AG04450 (cell line): Measurements from ENCODE around the gene PNPLA3. TPM values are rescaled to one million over a fixed set of nuclear protein-coding genes. Genes with fewer than 3 reads are reported as not detected.

ENCODE experiments used
- CTCF ChIA-PET: fragments of 300-600, 350-600 bp; formaldehyde crosslinking; extraction: SDS; loops from one replicate; lab custom pipeline; 2022; ENCODE audit warnings: antibody characterized with exemption, inconsistent platforms; lab: Charles Lee
- POLR2A ChIA-PET: fragments of 350-600 bp; formaldehyde crosslinking; extraction: SDS; loops from one replicate; lab custom pipeline; 2021; ENCODE audit warnings: antibody characterized with exemption, inconsistent platforms; lab: Yijun Ruan, JAX
- DNase-seq: peaks from one replicate; pipeline ENCODE4 v3.0.0-alpha.2; 2011; ENCODE audit warnings: low read depth, low spot score
- H3K27ac ChIP-seq: one replicate; pipeline ENCODE4 v1.5.1; 2012; ENCODE audit warnings: low read depth, low read length, control low read depth
- H3K27me3 ChIP-seq: one replicate; pipeline ENCODE4 v1.6.0; 2012; ENCODE audit warnings: low read length; ENCODE audit not compliant: control insufficient read depth, insufficient read depth
- H3K4me3 ChIP-seq: 2 replicates; pipeline ENCODE4 v1.5.1; 2011; ENCODE audit warnings: mild to moderate bottlenecking, low read depth, low read length, control low read depth
- H3K9me3 ChIP-seq: 2 replicates; pipeline ENCODE4 v1.5.1; 2012; ENCODE audit warnings: low read length; ENCODE audit not compliant: control insufficient read depth, insufficient read depth
- CTCF ChIP-seq: IDR thresholded peaks from 2 replicates; pipeline ENCODE4 v1.5.1; 2011; ENCODE audit warnings: low read depth, low read length, control low read depth, inconsistent platforms
- polyA plus RNA-seq: library from polyadenylated mRNA; depleted of rRNA; stranded (reverse); fragments of >200 nt; gene quantifications from 2 replicates; pipeline ENCODE4 v1.2.3, GENCODE V29; 2011

Gene PNPLA3
- polyA plus RNA-seq, 1 experiment, result 3.9 TPM

- ChIA-PET POLR2A (no interaction called here), CTCF (no interaction called here)
- no peak for DNase-seq
- no peak overlapping the region for H3K27ac ChIP-seq
- H3K4me3 ChIP-seq, result no peak overlapping the region
- no peaks in the 10 kb centered on the region for H3K27me3 ChIP-seq
- TF ChIP-seq CTCF, result no peak
- no peaks in the 10 kb centered on the region; the same call in 1 of the 2 replicates for H3K9me3 ChIP-seq
Observed at GRCh38 chr22:43951966-43952365, 28.4 kb downstream of the PNPLA3 start.

GRCh38 chr22:43953988-43954785, 30.6 kb downstream of the PNPLA3 start:
- Histone ChIP-seq H3K4me3 (peak overlapping the region; percentile 96), H3K27me3 (no peaks in the 10 kb centered on the region), H3K9me3 (no peaks in the 10 kb centered on the region; the same call in 1 of the 2 replicates), H3K27ac (no peak overlapping the region)
- TF ChIP-seq CTCF, result no peak
- ChIA-PET CTCF (interaction anchor here (1.8 kb wide), 1 partner anchor 8 kb away, joined by 14 read pairs; no protein-coding TSS in a partner anchor), POLR2A (interaction anchor here (0.6 to 1.2 kb wide), 3 partner anchors 25 to 596 kb away, joined by 3 to 7 read pairs (median 3); partner anchors contain the start of gene PNPLA3)
- no peak for DNase-seq

GRCh38 chr22:43955040-43955882, 31.7 kb downstream of the PNPLA3 start, which contains the start of gene SAMM50:
Gene SAMM50, plus strand, starts transcription at chr22:43955442. Its CDS starts 136 bp downstream, at chr22:43955578.
- Histone ChIP-seq H3K27me3 (no peaks in the 10 kb centered on the region), H3K27ac (peak within 1 kb of the TSS; percentile 70), H3K4me3 (peak within 1 kb of the TSS; percentile 96), H3K9me3 (no peaks in the 10 kb centered on the region; the same call in 1 of the 2 replicates)
- TF ChIP-seq CTCF, result 0 out of 2 replicates have a peak, but pooled peaks have one; percentile 9
- peak; percentile 82 for DNase-seq
- CTCF ChIA-PET, result interaction anchor here (1.8 kb wide), 1 partner anchor 9 kb away, joined by 14 read pairs; no protein-coding TSS in a partner anchor
- POLR2A ChIA-PET, result interaction anchor here (0.7 to 1.2 kb wide), 4 partner anchors 27 to 1112 kb away, joined by 3 to 7 read pairs (median 3); partner anchors contain the start of gene PNPLA3

GRCh38 chr22:43955883-43956782, 32.5 kb downstream of the PNPLA3 start:
- CTCF ChIA-PET, result no interaction called here
- DNase-seq, result no peak
- POLR2A ChIA-PET, result no interaction called here
- peak overlapping the region; percentile 96 for H3K4me3 ChIP-seq
- no peak for TF ChIP-seq CTCF
- H3K27ac ChIP-seq, result peak overlapping the region; percentile 70
- H3K27me3 ChIP-seq, result no peaks in the 10 kb centered on the region
- no peaks in the 10 kb centered on the region; the same call in 1 of the 2 replicates for H3K9me3 ChIP-seq
